Keratinocyte (primary cell): ENCODE results near the gene LRRN3. TPM values are rescaled to one million over a fixed set of nuclear protein-coding genes. Genes with fewer than 3 reads are reported as not detected.

ENCODE experiments used
- DNase-seq: peaks from one replicate; pipeline ENCODE4 v3.0.0-alpha.2; 2011; ENCODE audit warnings: low read depth, missing footprints, low spot score
- FAIRE-seq: peaks from 2 replicates; lab custom pipeline; 2011; peaks lifted over from hg19 to GRCh38; lab: Jason Lieb, UNC
- H2AFZ ChIP-seq: 2 replicates; pipeline ENCODE4 v1.6.0; 2012; ENCODE audit warnings: low read length, control low read depth, inconsistent platforms; ENCODE audit not compliant: control insufficient read depth
- H3K27ac ChIP-seq: 2 replicates; pipeline ENCODE4 v1.5.1; 2011; ENCODE audit warnings: low read length; ENCODE audit not compliant: control insufficient read depth, insufficient read depth
- H3K27me3 ChIP-seq: 3 replicates; pipeline ENCODE4 v1.6.0; 2011; ENCODE audit warnings: low read length; ENCODE audit not compliant: control insufficient read depth, insufficient read depth; ENCODE audit errors: extremely low read depth
- H3K36me3 ChIP-seq, 2 experiments: 2 replicates in 1 of 2; 3 replicates in 1 of 2; pipeline ENCODE4 v1.5.1; 2011; ENCODE audit warnings: low read length in 2 of 2, mild to moderate bottlenecking in 1 of 2; ENCODE audit not compliant: control insufficient read depth in 2 of 2, insufficient read depth in 2 of 2; ENCODE audit errors: extremely low read depth in 1 of 2
- H3K4me1 ChIP-seq: 3 replicates; pipeline ENCODE4 v1.5.1; 2011; ENCODE audit warnings: low read length; ENCODE audit not compliant: control insufficient read depth, insufficient read depth; ENCODE audit errors: extremely low read depth
- H3K4me2 ChIP-seq: 3 replicates; pipeline ENCODE4 v1.6.0; 2011; ENCODE audit warnings: low read depth, low read length; ENCODE audit not compliant: control insufficient read depth, insufficient read depth; ENCODE audit errors: extremely low read depth
- H3K4me3 ChIP-seq, 3 experiments: fragments of 200-600 bp in 1 of 3; sonication (generic) in 1 of 3; 2 replicates in 2 of 3; 3 replicates in 1 of 3; pipeline ENCODE4 v1.5.1; 2011 to 2016; ENCODE audit warnings: low read length in 3 of 3, mild to moderate bottlenecking in 3 of 3, control low read depth in 2 of 3, inconsistent platforms in 1 of 3, low read depth in 1 of 3, mixed read lengths in 1 of 3, mixed run types in 1 of 3, moderate library complexity in 1 of 3; ENCODE audit not compliant: control insufficient read depth in 2 of 3, insufficient read depth in 2 of 3; ENCODE audit errors: extremely low read depth in 1 of 3
- H3K79me2 ChIP-seq: 2 replicates; pipeline ENCODE4 v1.6.0; 2012; ENCODE audit warnings: low read length; ENCODE audit not compliant: control insufficient read depth, insufficient read depth
- H3K9ac ChIP-seq: 3 replicates; pipeline ENCODE4 v1.6.0; 2011; ENCODE audit warnings: low read length; ENCODE audit not compliant: control insufficient read depth, insufficient read depth; ENCODE audit errors: extremely low read depth
- H3K9me1 ChIP-seq: 3 replicates; pipeline ENCODE4 v1.6.0; 2011; ENCODE audit warnings: low read length; ENCODE audit not compliant: control insufficient read depth, insufficient read depth; ENCODE audit errors: extremely low read depth
- H3K9me3 ChIP-seq: 2 replicates; pipeline ENCODE4 v1.5.1; 2012; ENCODE audit warnings: low read depth, low read length; ENCODE audit not compliant: control insufficient read depth
- H4K20me1 ChIP-seq: 3 replicates; pipeline ENCODE4 v1.6.0; 2011; ENCODE audit warnings: low read length; ENCODE audit not compliant: control insufficient read depth, insufficient read depth; ENCODE audit errors: extremely low read depth
- CTCF ChIP-seq, 3 experiments: IDR thresholded peaks in 1 of 3; conservative IDR thresholded peaks in 1 of 3; optimal IDR thresholded peaks in 1 of 3; 2 replicates in 2 of 3; 3 replicates in 1 of 3; pipeline versions ENCODE3 to v1.5.1; 2011; ENCODE audit warnings: low read length in 3 of 3, mild to moderate bottlenecking in 3 of 3, moderate library complexity in 2 of 3, control low read depth in 1 of 3, inconsistent platforms in 1 of 3; ENCODE audit not compliant: insufficient read depth in 2 of 3; ENCODE audit errors: extremely low read depth in 1 of 3
- EZH2 ChIP-seq: IDR thresholded peaks from one replicate; pipeline ENCODE4 v1.6.1; 2012; ENCODE audit warnings: inconsistent platforms, mild to moderate bottlenecking, low read length, moderate library complexity
- dilution Hi-C: fragments of 300-500 bp; cut with MboI; formaldehyde crosslinking; loops from one replicate; pipeline ENCODE4 v1.7.0; 2020; ENCODE audit warnings: low sequenced_read_pairs; ENCODE audit not compliant: extremely low pct_ligation_motif_present
- polyA plus RNA-seq, 5 experiments: library from polyadenylated mRNA; depleted of rRNA in 3 of 5; stranded (reverse) in 3 of 5; stranded (forward) in 1 of 5; unstranded in 1 of 5; fragments of >200 nt; gene quantifications; 1 replicate in 1 of 5; 2 replicates in 3 of 5; 3 replicates in 1 of 5; pipeline versions ENCODE4 v1.2.1 to v1.2.3, GENCODE V29; 2011 to 2012; ENCODE audit warnings: missing spikeins in 2 of 5, low read depth in 1 of 5, low replicate concordance in 1 of 5

LRRN3 gene
- polyA plus RNA-seq, 1 donor (not counting 4 experiments of a cell fraction or from before 2014, with no cell fraction given), result not detected

- TF ChIP-seq CTCF (optimal IDR thresholded peaks at IDR 0.05 in 1 of 3, IDR thresholded peaks at IDR 0.05 in 1 of 3, conservative IDR thresholded peaks at IDR 0.05 in 1 of 3; ENCODE audit: extremely low read depth in 1 of 3, insufficient read depth in 2 of 3, low read length in 3 of 3) (no peak), EZH2 (no peak)
- H3K4me1 ChIP-seq, result no peaks in the 10 kb centered on the region
- no peaks in the 10 kb centered on the region for H3K9me1 ChIP-seq
- H3K27me3 ChIP-seq, result no peaks in the 10 kb centered on the region
- dilution Hi-C loops, result no loop called here
- H3K4me3 ChIP-seq, result no peak overlapping the region
- no peaks in the 10 kb centered on the region for H3K36me3 ChIP-seq
- no peaks in the 10 kb centered on the region for H4K20me1 ChIP-seq
- DNase-seq (no peak), FAIRE-seq (no peak)
- H3K9ac ChIP-seq, result no peak overlapping the region
- no peak overlapping the region for H3K27ac ChIP-seq
- no peak overlapping the region for H3K4me2 ChIP-seq
- H2AFZ ChIP-seq, result no peak overlapping the region
- H3K9me3 ChIP-seq, result no peaks in the 10 kb centered on the region
- no peaks in the 10 kb centered on the region for H3K79me2 ChIP-seq
These were observed 8.0 kb downstream of the LRRN3 start for GRCh38 chr7:111098926-111099250.

- no peak for FAIRE-seq
- no peak overlapping the region for H3K27ac ChIP-seq
- TF ChIP-seq CTCF (optimal IDR thresholded peaks at IDR 0.05 in 1 of 3, IDR thresholded peaks at IDR 0.05 in 1 of 3, conservative IDR thresholded peaks at IDR 0.05 in 1 of 3; ENCODE audit: extremely low read depth in 1 of 3, insufficient read depth in 2 of 3, low read length in 3 of 3) (no peak), EZH2 (no peak)
- no peaks in the 10 kb centered on the region for H3K27me3 ChIP-seq
- no peak overlapping the region for H3K9ac ChIP-seq
- no peaks in the 10 kb centered on the region for H3K9me3 ChIP-seq
- no peak overlapping the region for H2AFZ ChIP-seq
- no peak for DNase-seq
- H3K4me1 ChIP-seq, result no peaks in the 10 kb centered on the region
- dilution Hi-C loops, result no loop called here
- no peaks in the 10 kb centered on the region for H3K36me3 ChIP-seq
- H3K4me2 ChIP-seq, result no peak overlapping the region
- no peaks in the 10 kb centered on the region for H3K9me1 ChIP-seq
- no peak overlapping the region for H3K4me3 ChIP-seq
- H4K20me1 ChIP-seq, result no peaks in the 10 kb centered on the region
- no peaks in the 10 kb centered on the region for H3K79me2 ChIP-seq
These were observed 11.1 kb downstream of the LRRN3 start for GRCh38 chr7:111101856-111102646.
